H4 (cell line): Measurements from ENCODE around the gene PDIA6. TPM values are rescaled to one million over a fixed set of nuclear protein-coding genes. Genes with fewer than 3 reads are reported as not detected.

ENCODE experiments used
- DNase-seq: peaks from one replicate; pipeline ENCODE4 v3.0.0-alpha.2; 2015; ENCODE audit warnings: low spot score
- total RNA-seq: library from RNA; depleted of rRNA; stranded (reverse); fragments of >200 nt; shearing (Covaris generic); gene quantifications from 2 replicates; pipeline ENCODE4 v1.2.3, GENCODE V29; 2014

PDIA6 gene
- total RNA-seq, 1 experiment from 2014 or later, result 293 TPM

GRCh38 chr2:10764096-10764785 lies 48.3 kb downstream of the PDIA6 start:
- DNase-seq, result no peak

DNA sequence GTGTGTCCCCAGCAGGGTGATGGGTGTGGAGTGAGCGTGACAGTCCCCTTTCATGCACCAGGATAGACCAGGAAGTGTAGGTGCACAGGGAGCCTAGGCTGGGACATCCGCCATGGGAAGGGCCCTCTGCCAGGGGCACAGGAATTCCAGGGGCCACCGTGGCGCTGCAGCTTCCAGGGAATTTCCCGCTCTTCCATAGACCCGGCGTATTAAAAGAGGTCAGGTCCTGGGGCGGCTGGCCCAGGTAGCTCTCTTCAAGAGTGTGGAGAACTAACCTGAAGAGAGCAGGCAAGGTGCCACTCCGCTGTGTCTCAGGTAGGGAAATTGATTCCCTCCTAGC lies 49.2 kb downstream of the PDIA6 start:
- DNase-seq, result no peak

- no peak for DNase-seq
Observed at GRCh38 chr2:10762651-10763460, 49.7 kb downstream of the PDIA6 start.

DNA sequence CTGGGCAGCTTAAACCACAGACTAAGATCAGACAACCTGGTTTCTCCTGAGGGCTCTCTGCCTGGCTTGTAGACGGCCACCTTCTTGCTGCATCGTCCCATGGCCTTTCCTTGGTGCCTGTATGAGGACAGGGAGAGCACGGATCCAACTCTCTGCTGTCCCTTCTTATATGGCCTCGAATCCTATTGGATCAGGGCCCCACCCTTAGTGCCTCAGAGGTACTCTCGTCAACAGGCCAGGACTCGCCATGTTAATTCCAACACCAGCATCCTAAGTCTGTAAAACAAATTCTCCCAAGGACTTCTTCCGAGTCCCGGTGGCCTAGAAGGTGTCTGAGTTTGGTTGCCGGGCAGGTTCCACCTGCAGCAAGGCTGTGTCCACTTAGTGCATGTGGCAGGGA lies 51.0 kb downstream of the PDIA6 start:
- DNase-seq, result no peak

GRCh38 chr2:10760794-10761504 lies 51.6 kb downstream of the PDIA6 start:
- no peak for DNase-seq

DNA sequence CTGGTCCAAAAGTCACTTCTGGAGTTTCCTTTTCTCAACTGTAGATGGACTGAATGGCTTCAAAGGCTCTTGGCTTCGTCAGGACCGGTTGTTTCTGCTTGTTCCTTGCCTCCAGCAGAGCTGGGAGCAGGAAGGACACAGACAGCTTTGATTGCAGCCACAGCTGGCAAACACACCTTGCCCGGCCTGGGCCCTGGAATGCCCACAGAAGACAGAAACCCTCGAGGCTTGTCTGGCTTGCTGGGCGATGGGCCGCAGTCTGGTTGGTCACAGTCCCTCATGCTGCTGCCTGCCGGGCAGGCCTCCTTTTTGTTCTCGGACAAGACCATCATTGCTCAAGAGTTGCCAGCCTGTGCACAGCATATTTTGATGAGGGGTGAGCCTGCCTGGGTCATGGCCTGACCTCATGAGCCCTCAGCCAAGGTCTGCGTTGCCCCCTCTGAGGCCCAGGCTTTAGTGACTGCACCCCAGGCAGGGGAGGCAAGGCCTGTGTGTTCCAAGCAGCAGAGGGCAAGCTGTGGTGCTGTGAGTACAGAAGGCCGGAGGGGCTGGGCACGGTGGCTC lies 53.4 kb downstream of the PDIA6 start:
- DNase-seq, result no peak

- DNase-seq, result no peak
Observed at GRCh38 chr2:10757814-10758286, 54.7 kb downstream of the PDIA6 start.

DNA sequence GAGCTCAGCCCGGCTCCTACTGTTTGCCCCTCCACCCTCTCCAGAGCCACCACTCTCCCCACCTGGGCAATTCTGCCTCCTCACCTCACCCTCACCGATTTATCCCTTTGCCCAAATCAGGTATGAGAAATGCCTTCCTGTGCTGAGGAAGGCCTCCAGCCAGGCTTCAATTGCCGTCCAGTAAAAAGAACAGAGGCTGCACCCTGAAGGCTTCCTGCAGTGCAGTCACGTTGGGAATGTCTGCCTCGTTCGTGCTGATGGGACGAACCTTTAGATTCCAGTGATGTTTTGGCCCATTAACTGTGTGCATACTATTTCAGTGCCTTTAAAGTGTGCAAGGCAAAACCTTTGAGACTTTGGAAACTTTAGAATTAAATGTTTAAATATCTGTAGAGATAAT lies 57.0 kb downstream of the PDIA6 start:
- no peak for DNase-seq

- DNase-seq, result no peak
Observed at GRCh38 chr2:10753876-10754275, 58.7 kb downstream of the PDIA6 start.

DNA sequence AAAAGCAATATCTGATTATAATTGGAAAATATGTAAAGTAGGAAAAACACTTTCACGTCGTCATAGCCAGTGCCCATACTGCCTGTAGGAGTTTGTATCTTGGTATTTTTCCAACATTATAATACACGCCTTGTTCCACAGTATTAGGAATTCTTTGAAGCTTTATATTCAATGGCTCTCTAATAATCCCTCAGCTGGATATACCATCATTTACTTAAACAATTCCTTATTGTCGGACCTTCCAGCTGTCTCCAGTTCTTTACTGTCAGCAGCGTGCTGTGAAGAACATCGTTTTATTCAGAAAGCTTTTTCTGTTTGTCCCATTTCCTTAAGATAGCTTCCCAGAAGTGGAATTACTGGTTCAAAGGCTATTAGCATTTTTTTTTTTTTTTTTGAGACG lies 59.4 kb downstream of the PDIA6 start:
- DNase-seq, result no peak

DNA sequence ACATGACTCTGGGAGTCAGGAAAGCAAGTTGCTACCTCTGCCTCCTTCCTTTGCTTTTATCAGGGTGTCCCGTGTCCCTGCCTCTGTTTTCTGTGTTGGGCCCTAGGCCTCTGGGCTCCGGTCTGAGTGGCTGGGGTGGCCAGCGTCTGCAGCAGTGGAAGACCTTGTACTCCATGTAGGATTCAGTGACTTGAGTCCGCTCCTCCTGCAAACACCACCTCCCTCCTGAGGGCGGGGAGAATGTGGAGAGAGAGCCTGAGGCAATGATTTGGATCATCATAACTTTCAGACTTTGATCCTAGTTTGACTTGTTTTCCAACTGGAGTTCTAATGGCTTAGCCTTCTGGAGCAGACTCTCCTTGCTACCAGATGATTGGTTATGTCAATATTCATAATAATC lies 60.3 kb downstream of the PDIA6 start:
- no peak for DNase-seq

DNA sequence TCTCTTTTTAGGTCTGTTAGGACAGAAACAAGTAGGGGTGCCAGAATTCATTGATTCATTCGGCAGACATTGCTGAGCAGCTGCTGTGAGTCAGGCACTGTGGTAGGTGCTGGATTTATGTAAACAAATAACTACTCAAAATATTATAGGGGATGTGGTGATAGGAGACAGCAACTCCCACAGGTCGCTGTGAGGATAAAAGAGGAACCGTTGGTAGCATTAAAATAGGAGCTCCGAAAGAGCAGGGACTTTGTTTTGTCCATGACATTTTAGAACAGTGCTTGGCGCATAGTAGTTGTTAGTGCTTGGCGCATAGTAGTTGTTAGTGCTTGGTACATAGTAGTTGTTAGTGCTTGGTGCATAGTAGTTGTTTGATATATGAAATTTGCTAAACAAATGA lies 62.0 kb downstream of the PDIA6 start:
- DNase-seq, result no peak

DNA sequence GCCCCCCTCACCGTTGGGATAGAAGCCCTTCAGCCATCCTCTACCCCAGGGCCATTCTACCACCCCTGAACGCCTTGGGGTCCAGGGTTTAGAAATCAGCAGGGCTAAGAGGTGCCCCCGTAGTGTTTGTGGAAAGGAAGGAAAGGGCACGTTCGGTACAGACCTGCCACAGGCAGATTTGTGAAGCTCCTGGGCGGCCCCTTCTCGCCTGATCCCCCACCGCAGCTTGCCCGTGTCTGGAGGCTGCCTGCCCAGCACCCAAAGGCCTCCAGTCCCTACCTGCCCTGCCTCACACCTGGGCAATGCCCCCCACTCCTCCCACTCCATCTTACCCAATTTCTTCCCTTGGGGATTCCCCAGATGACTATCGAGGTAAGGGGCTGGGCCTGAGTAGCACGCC lies 69.9 kb downstream of the PDIA6 start:
- DNase-seq, result no peak

- DNase-seq, result no peak
Observed at GRCh38 chr2:10741139-10741538, 71.4 kb downstream of the PDIA6 start.

GRCh38 chr2:10740226-10740625 lies 72.4 kb downstream of the PDIA6 start:
- no peak for DNase-seq

GRCh38 chr2:10738192-10738591 lies 74.4 kb downstream of the PDIA6 start:
- DNase-seq, result no peak

DNA sequence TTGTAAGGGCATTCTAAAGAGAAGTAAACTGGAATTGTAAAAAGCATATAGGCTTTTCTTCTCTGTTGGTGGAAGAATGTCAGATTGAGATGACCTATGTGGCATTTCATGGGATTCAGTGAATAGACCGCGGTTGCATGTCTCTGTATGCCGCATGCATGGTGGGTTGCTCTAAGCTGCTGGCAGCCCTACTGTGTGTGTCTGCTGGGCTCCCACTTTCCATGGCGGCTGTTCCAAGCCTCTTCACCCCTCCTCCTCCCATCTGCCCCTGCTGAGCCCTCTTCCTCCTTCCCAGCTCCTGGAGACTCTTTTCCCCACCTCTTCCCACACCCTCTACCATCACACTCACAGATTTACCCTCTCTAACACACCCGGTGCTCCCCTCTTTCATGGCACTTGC lies 78.6 kb downstream of the PDIA6 start:
- no peak for DNase-seq

- DNase-seq, result no peak
Observed at GRCh38 chr2:10733566-10733925, 79.0 kb downstream of the PDIA6 start.
